Esophagus muscularis mucosa (tissue), 3 donors: ENCODE measurements around the gene SLC10A6.

Experiments used
- CTCF ChIP-seq, 3 experiments: fragments of 200-600 bp in 2 of 3; fragments of 450-650 bp in 1 of 3; sonication (generic) in 2 of 3; IDR thresholded peaks; one replicate each; pipeline ENCODE4 v1.5.1; 2017 to 2019; ENCODE audit warnings: antibody characterized with exemption in 3 of 3, mild to moderate bottlenecking in 2 of 3, moderate library complexity in 1 of 3
- POLR2A ChIP-seq: fragments of 450-650 bp; IDR thresholded peaks from one replicate; pipeline ENCODE4 v1.6.1; 2017; ENCODE audit warnings: antibody characterized with exemption, moderate library complexity, mild to moderate bottlenecking, low read depth

- no peak for TF ChIP-seq CTCF (IDR thresholded peaks at IDR 0.05)
- no peak for TF ChIP-seq POLR2A
These were observed 31.0 kb downstream of the SLC10A6 start for GRCh38 chr4:86818211-86818610.
